SK-N-SH (cell line): Measurements from ENCODE around the gene AGBL3. TPM values are rescaled to one million over a fixed set of nuclear protein-coding genes. Genes with fewer than 3 reads are reported as not detected.
"Not testable (repeated sequence)": the region's sequence is repeated elsewhere in the genome, so short reads cannot be mapped to it uniquely, and the experiment has no call there.

Experiments
- CTCF ChIA-PET: fragments of 300-600, 350-600 bp; formaldehyde crosslinking; extraction: SDS; loops from one replicate; lab custom pipeline; 2021; lab: Yijun Ruan, JAX
- POLR2A ChIA-PET: fragments of 350-600 bp; sonication (Branson Sonifier 250); formaldehyde crosslinking; extraction: SDS; loops from one replicate; lab custom pipeline; 2020; ENCODE audit warnings: antibody characterized with exemption, inconsistent platforms; lab: Yijun Ruan, JAX
- DNase-seq: peaks from one replicate; pipeline ENCODE4 v3.0.0; 2012
- H2AFZ ChIP-seq: fragments of 200-600 bp; sonication (generic); 2 replicates; pipeline ENCODE4 v1.8.1; 2016; ENCODE audit warnings: antibody characterized with exemption, mild to moderate bottlenecking, low read depth
- H3F3A ChIP-seq: fragments of 200-600 bp; sonication (generic); replicated peaks from 2 replicates; pipeline ENCODE3; 2016; ENCODE audit warnings: antibody characterized with exemption, mild to moderate bottlenecking; ENCODE audit not compliant: insufficient read depth
- H3K27ac ChIP-seq, 2 experiments: fragments of 200-500 bp in 1 of 2; fragments of 200-600 bp in 1 of 2; sonication (Bioruptor generic) in 1 of 2; sonication (generic), shearing (Covaris generic) in 1 of 2; 2 replicates each; pipeline versions ENCODE4 v1.5.1 to v1.6.1; 2014 to 2016; ENCODE audit warnings: low read depth in 2 of 2, inconsistent platforms in 1 of 2, low read length in 1 of 2, mild to moderate bottlenecking in 1 of 2, mixed read lengths in 1 of 2
- H3K27me3 ChIP-seq: fragments of 200-600 bp; sonication (generic), shearing (Covaris generic); 2 replicates; pipeline ENCODE4 v1.6.1; 2016; ENCODE audit warnings: mixed run types; ENCODE audit not compliant: insufficient read depth
- H3K36me3 ChIP-seq, 2 experiments: fragments of 200-500 bp in 1 of 2; fragments of 200-600 bp in 1 of 2; sonication (Bioruptor generic) in 1 of 2; sonication (generic) in 1 of 2; replicated peaks in 1 of 2; 2 replicates each; pipeline versions ENCODE3 to v1.5.1; 2014 to 2016; ENCODE audit warnings: low read length in 1 of 2, mild to moderate bottlenecking in 1 of 2; ENCODE audit not compliant: insufficient read depth in 2 of 2, control insufficient read depth in 1 of 2
- H3K4me1 ChIP-seq, 2 experiments: fragments of 200-500 bp in 1 of 2; fragments of 200-600 bp in 1 of 2; sonication (Bioruptor generic) in 1 of 2; sonication (generic), shearing (Covaris generic) in 1 of 2; 2 replicates each; pipeline versions ENCODE4 v1.5.1 to v1.6.1; 2014 to 2016; ENCODE audit warnings: low read depth in 1 of 2, low read length in 1 of 2, mixed run types in 1 of 2; ENCODE audit not compliant: insufficient read depth in 2 of 2, control insufficient read depth in 1 of 2
- H3K4me2 ChIP-seq: fragments of 200-600 bp; sonication (generic), shearing (Covaris generic); 2 replicates; pipeline ENCODE4 v1.6.1; 2017; ENCODE audit warnings: mixed run types
- H3K4me3 ChIP-seq, 2 experiments: fragments of 200-500 bp in 1 of 2; fragments of 200-600 bp in 1 of 2; sonication (Bioruptor generic) in 1 of 2; sonication (generic), shearing (Covaris generic) in 1 of 2; 2 replicates each; pipeline versions ENCODE4 v1.5.1 to v1.8.1; 2014 to 2016; ENCODE audit warnings: low read depth in 2 of 2, inconsistent platforms in 1 of 2, low read length in 1 of 2, mild to moderate bottlenecking in 1 of 2, mixed read lengths in 1 of 2, moderate library complexity in 1 of 2
- H3K79me2 ChIP-seq: fragments of 200-600 bp; sonication (generic); 2 replicates; pipeline ENCODE4 v1.8.1; 2017; ENCODE audit warnings: mild to moderate bottlenecking; ENCODE audit not compliant: insufficient read depth
- H3K9ac ChIP-seq: fragments of 200-600 bp; sonication (generic); 2 replicates; pipeline ENCODE4 v1.6.1; 2017; ENCODE audit warnings: mixed run types
- H3K9me2 ChIP-seq: fragments of 200-600 bp; sonication (generic); 2 replicates; pipeline ENCODE4 v1.6.1; 2017; ENCODE audit warnings: mixed run types
- H3K9me3 ChIP-seq: fragments of 200-600 bp; sonication (generic); 2 replicates; pipeline ENCODE4 v1.6.1; 2017; ENCODE audit warnings: mixed run types, mild to moderate bottlenecking, moderate library complexity
- H4K20me1 ChIP-seq: fragments of 200-600 bp; sonication (generic); 2 replicates; pipeline ENCODE4 v1.6.1; 2017; ENCODE audit warnings: mild to moderate bottlenecking, mixed run types; ENCODE audit not compliant: insufficient read depth
- EP300 ChIP-seq, 2 experiments: IDR thresholded peaks; 2 replicates each; pipeline versions ENCODE4 v1.4.0 to v1.6.1; 2012; ENCODE audit warnings: borderline replicate concordance in 1 of 2, low read depth in 1 of 2, low read length in 1 of 2
- EZH2phosphoT487 ChIP-seq: fragments of 200-600 bp; sonication (generic); IDR thresholded peaks from 2 replicates; pipeline ENCODE4 v1.6.1; 2017; ENCODE audit warnings: low read depth, mixed run types, mild to moderate bottlenecking, antibody characterized with exemption, moderate library complexity, borderline replicate concordance
- FOSL2 ChIP-seq: IDR thresholded peaks from 2 replicates; pipeline ENCODE4 v1.4.0; 2012; ENCODE audit warnings: low read depth, mild to moderate bottlenecking, moderate library complexity, borderline replicate concordance
- GABPA ChIP-seq: IDR thresholded peaks from 2 replicates; pipeline ENCODE4 v1.4.0; 2012; ENCODE audit warnings: low read depth, mild to moderate bottlenecking
- GATA2 ChIP-seq: sonication (generic); formaldehyde crosslinking; IDR thresholded peaks from 2 replicates; pipeline ENCODE4 v1.5.0; 2020; ENCODE audit warnings: mild to moderate bottlenecking, missing genetic modification reagents
- JUND ChIP-seq: IDR thresholded peaks from 2 replicates; pipeline ENCODE4 v1.4.0; 2012
- MAX ChIP-seq: IDR thresholded peaks from 2 replicates; pipeline ENCODE4 v1.4.0; 2012; ENCODE audit warnings: low read depth
- MXI1 ChIP-seq: IDR thresholded peaks from 2 replicates; pipeline ENCODE4 v1.6.1; 2012; ENCODE audit warnings: mild to moderate bottlenecking, low read depth, low read length, improper control_type of control experiment
- NFIC ChIP-seq: IDR thresholded peaks from 2 replicates; pipeline ENCODE4 v1.4.0; 2012; ENCODE audit warnings: borderline replicate concordance
- SMC3 ChIP-seq: IDR thresholded peaks from 2 replicates; pipeline ENCODE4 v1.6.1; 2012; ENCODE audit warnings: low read depth, low read length, improper control_type of control experiment
- TEAD4 ChIP-seq: IDR thresholded peaks from 2 replicates; pipeline ENCODE4 v1.4.0; 2012; ENCODE audit warnings: mild to moderate bottlenecking, borderline replicate concordance; ENCODE audit not compliant: insufficient read depth
- USF1 ChIP-seq: IDR thresholded peaks from 2 replicates; pipeline ENCODE4 v1.4.0; 2012; ENCODE audit warnings: low read depth, borderline replicate concordance
- WGBS: methylation state at CpG from one replicate; pipeline ENCODE4 v1.1.6; 2017; ENCODE audit warnings: low lambda C conversion rate; 5-methylcytosine and 5-hydroxymethylcytosine counted together
- polyA plus RNA-seq, 3 experiments: library from polyadenylated mRNA; depleted of rRNA; stranded (reverse); fragments of >200 nt; gene quantifications; 2 replicates each; pipeline ENCODE4 v1.2.3, GENCODE V29; 2012
- TF ChIP-seq, protein P1 (sequence below): fragments of 150-350 bp; IDR thresholded peaks from 2 replicates; pipeline ENCODE4 v1.6.1; 2017; ENCODE audit warnings: antibody characterized with exemption, low read length, low read depth, borderline replicate concordance
- TF ChIP-seq, protein P2 (sequence below): IDR thresholded peaks from 2 replicates; pipeline ENCODE4 v1.6.1; 2012; ENCODE audit warnings: mild to moderate bottlenecking, low read depth, low read length, moderate library complexity

Gene AGBL3
- polyA plus RNA-seq, 1 of the 3 experiments (the other 2 are of a cell fraction) = 0.35 TPM

GRCh38 chr7:135173916-135174315 lies 187.6 kb downstream of the AGBL3 start:
- H3K4me2 ChIP-seq, POLR2A ChIA-PET, DNase-seq, H3K9ac ChIP-seq, H2AFZ ChIP-seq, H3K9me2 ChIP-seq, H3K27ac ChIP-seq, H3K9me3 ChIP-seq, H3K27me3 ChIP-seq, H3K36me3 ChIP-seq, H3K4me3 ChIP-seq, H4K20me1 ChIP-seq: not testable (repeated sequence)
- Histone ChIP-seq H3K4me1 (peaks cover 3 to 12% of the 10 kb centered on the region in 2 experiments; a peak in 3 of 4 replicates), H3F3A (peaks cover 13% of the 10 kb centered on the region), H3K79me2 (peaks cover 14% of the 10 kb centered on the region)
- CTCF ChIA-PET = interaction anchor here (1.7 kb wide), 1 partner anchor 484 kb away, joined by 4 read pairs; no protein-coding TSS in a partner anchor
- WGBS = 73% methylated on average over 4 of the region's 4 CpGs

GRCh38 chr7:135174941-135175340 lies 188.6 kb downstream of the AGBL3 start:
- POLR2A ChIA-PET = no interaction called here
- CTCF ChIA-PET = no interaction called here
- 85% methylated on average over 7 of the region's 7 CpGs for WGBS

More at GRCh38 chr7:135174941-135175340, 188.6 kb downstream of the AGBL3 start:
- Histone ChIP-seq H3K27me3 (no peaks in the 10 kb centered on the region), H3K36me3 (no peaks in the 10 kb centered on the region), H3K79me2 (peaks cover 4% of the 10 kb centered on the region), H3K27ac (no peak overlapping the region), H3F3A (peaks cover 8% of the 10 kb centered on the region), H3K9me2 (no peaks in the 10 kb centered on the region), H3K9ac (no peak overlapping the region), H3K9me3 (0 out of 2 replicates have a peak, but pooled peaks cover 2% of the 10 kb centered on the region), H3K4me2 (no peak overlapping the region), H2AFZ (no peak overlapping the region), H4K20me1 (no peaks in the 10 kb centered on the region), H3K4me1 (peaks cover 0 to 2% of the 10 kb centered on the region in 2 experiments; a peak in 1 of 4 replicates), H3K4me3 (no peak overlapping the region)
- TF ChIP-seq, protein P1, sequence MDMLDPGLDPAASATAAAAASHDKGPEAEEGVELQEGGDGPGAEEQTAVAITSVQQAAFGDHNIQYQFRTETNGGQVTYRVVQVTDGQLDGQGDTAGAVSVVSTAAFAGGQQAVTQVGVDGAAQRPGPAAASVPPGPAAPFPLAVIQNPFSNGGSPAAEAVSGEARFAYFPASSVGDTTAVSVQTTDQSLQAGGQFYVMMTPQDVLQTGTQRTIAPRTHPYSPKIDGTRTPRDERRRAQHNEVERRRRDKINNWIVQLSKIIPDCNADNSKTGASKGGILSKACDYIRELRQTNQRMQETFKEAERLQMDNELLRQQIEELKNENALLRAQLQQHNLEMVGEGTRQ = no peak
- TF ChIP-seq GATA2 (CRISPR knock-in tag) = no peak
- TF ChIP-seq NFIC = no peak
- TF ChIP-seq, protein P2, sequence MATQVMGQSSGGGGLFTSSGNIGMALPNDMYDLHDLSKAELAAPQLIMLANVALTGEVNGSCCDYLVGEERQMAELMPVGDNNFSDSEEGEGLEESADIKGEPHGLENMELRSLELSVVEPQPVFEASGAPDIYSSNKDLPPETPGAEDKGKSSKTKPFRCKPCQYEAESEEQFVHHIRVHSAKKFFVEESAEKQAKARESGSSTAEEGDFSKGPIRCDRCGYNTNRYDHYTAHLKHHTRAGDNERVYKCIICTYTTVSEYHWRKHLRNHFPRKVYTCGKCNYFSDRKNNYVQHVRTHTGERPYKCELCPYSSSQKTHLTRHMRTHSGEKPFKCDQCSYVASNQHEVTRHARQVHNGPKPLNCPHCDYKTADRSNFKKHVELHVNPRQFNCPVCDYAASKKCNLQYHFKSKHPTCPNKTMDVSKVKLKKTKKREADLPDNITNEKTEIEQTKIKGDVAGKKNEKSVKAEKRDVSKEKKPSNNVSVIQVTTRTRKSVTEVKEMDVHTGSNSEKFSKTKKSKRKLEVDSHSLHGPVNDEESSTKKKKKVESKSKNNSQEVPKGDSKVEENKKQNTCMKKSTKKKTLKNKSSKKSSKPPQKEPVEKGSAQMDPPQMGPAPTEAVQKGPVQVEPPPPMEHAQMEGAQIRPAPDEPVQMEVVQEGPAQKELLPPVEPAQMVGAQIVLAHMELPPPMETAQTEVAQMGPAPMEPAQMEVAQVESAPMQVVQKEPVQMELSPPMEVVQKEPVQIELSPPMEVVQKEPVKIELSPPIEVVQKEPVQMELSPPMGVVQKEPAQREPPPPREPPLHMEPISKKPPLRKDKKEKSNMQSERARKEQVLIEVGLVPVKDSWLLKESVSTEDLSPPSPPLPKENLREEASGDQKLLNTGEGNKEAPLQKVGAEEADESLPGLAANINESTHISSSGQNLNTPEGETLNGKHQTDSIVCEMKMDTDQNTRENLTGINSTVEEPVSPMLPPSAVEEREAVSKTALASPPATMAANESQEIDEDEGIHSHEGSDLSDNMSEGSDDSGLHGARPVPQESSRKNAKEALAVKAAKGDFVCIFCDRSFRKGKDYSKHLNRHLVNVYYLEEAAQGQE = no peak
- TF ChIP-seq EP300 (IDR thresholded peaks at IDR 0.05; ENCODE audit: borderline replicate concordance in 1 of 2, low read depth in 1 of 2, low read length in 1 of 2) = no peak
- TF ChIP-seq JUND = no peak
- no peak for TF ChIP-seq EZH2phosphoT487
- no peak for TF ChIP-seq SMC3
- TF ChIP-seq TEAD4 = no peak
- TF ChIP-seq MAX = no peak
- no peak for TF ChIP-seq MXI1
- TF ChIP-seq GABPA = no peak
- no peak for TF ChIP-seq FOSL2
- no peak for TF ChIP-seq USF1
- no peak for DNase-seq
